Measurements from ENCODE around the gene CDCA4. TPM values are rescaled to one million over a fixed set of nuclear protein-coding genes. Genes with fewer than 3 reads are reported as not detected.

CDCA4 gene
- total and polyA plus RNA-seq, 10 of the 15 experiments (the other 5 are each of a cell fraction or from before 2014, with no cell fraction given): 10.4 to 64.0 (median 52.1) TPM

DNA sequence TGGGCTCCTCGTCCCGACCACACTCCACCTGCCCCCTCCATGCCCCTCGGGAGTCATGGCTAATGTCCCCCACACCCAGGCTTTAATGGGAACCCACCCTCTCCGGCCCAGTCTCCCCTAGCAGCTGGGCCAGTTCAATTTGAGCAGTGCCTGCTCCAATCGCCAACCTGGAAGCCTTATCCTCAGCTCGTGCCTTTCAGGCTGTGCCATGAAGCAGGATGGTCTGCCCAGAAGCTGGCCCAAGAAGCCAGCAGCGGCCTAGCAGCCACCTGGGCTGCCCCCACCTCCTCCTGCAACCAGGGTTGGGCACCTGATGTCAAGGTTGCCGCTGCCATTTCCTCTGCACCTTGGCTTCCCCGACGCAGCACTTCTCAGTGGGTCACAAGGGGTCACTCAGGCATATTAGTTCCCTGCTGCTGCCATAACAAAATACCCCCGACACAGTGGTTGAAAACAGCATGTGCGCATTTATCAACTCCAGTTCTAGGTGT, 37.6 kb downstream of the CDCA4 start:
- no peaks in the 10 kb centered on the region for H3K9me3 ChIP-seq (replicated peaks; ENCODE audit: control insufficient read depth, insufficient read depth, low read length)
- 35% methylated on average over 12 of the region's 12 CpGs for WGBS (ENCODE audit: insufficient coverage, insufficient replicate concordance, low lambda C conversion rate, missing lambda C conversion rate)
- no peaks in the 10 kb centered on the region for H3K79me2 ChIP-seq (ENCODE audit: control insufficient read depth, insufficient read depth, low read length)
- H3K4me3 ChIP-seq: no peak overlapping the region
- no peak overlapping the region for H3K27ac ChIP-seq (ENCODE audit: control insufficient read depth, insufficient read depth)
- DNase-seq (ENCODE audit: low read depth, low spot score): no peak
- ATAC-seq: no peak
- FAIRE-seq: no peak
- no peaks in the 10 kb centered on the region for H3K36me3 ChIP-seq (ENCODE audit: control insufficient read depth in 2 of 2, insufficient read depth in 2 of 2, low read length in 1 of 2)
- H3K4me1 ChIP-seq (ENCODE audit: control insufficient read depth, insufficient read depth, low read length): no peaks in the 10 kb centered on the region
- ChIA-PET SMC1A (ENCODE audit: uncharacterized antibody, unreplicated experiment) (no interaction called here), CTCF (interaction anchor here (1.1 to 1.5 kb wide), 2 partner anchors 8 to 62 kb away, joined by 7 to 9 read pairs; no protein-coding TSS in a partner anchor), RAD21 (ENCODE audit: unreplicated experiment) (interaction anchor here (3.0 kb wide), 2 partner anchors 35 to 62 kb away, joined by 13 to 15 read pairs; no protein-coding TSS in a partner anchor), POLR2A (no interaction called here)
- H3K9ac ChIP-seq (ENCODE audit: control insufficient read depth, insufficient read depth, low read length): no peak overlapping the region
- TF ChIP-seq, protein P1, sequence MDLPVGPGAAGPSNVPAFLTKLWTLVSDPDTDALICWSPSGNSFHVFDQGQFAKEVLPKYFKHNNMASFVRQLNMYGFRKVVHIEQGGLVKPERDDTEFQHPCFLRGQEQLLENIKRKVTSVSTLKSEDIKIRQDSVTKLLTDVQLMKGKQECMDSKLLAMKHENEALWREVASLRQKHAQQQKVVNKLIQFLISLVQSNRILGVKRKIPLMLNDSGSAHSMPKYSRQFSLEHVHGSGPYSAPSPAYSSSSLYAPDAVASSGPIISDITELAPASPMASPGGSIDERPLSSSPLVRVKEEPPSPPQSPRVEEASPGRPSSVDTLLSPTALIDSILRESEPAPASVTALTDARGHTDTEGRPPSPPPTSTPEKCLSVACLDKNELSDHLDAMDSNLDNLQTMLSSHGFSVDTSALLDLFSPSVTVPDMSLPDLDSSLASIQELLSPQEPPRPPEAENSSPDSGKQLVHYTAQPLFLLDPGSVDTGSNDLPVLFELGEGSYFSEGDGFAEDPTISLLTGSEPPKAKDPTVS (IDR thresholded peaks at IDR 0.05; ENCODE audit: low read depth, low read length): no peak
- TF ChIP-seq MXI1 (IDR thresholded peaks at IDR 0.05; ENCODE audit: low read depth, low read length): no peak
- no peak for TF ChIP-seq MEF2A (IDR thresholded peaks at IDR 0.05; ENCODE audit: insufficient read depth, low read depth, low read length)
- TF ChIP-seq, protein P2, sequence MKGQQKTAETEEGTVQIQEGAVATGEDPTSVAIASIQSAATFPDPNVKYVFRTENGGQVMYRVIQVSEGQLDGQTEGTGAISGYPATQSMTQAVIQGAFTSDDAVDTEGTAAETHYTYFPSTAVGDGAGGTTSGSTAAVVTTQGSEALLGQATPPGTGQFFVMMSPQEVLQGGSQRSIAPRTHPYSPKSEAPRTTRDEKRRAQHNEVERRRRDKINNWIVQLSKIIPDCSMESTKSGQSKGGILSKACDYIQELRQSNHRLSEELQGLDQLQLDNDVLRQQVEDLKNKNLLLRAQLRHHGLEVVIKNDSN (IDR thresholded peaks at IDR 0.05; ENCODE audit: borderline replicate concordance, extremely low read length, insufficient read depth, low read depth, low read length): no peak
- no peak for TF ChIP-seq SMC3 (IDR thresholded peaks at IDR 0.05; ENCODE audit: borderline replicate concordance, low read length)
- TF ChIP-seq, protein P3, sequence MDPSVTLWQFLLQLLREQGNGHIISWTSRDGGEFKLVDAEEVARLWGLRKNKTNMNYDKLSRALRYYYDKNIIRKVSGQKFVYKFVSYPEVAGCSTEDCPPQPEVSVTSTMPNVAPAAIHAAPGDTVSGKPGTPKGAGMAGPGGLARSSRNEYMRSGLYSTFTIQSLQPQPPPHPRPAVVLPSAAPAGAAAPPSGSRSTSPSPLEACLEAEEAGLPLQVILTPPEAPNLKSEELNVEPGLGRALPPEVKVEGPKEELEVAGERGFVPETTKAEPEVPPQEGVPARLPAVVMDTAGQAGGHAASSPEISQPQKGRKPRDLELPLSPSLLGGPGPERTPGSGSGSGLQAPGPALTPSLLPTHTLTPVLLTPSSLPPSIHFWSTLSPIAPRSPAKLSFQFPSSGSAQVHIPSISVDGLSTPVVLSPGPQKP (IDR thresholded peaks at IDR 0.05; ENCODE audit: low read depth, low read length): no peak
- no peaks in the 10 kb centered on the region for H4K20me1 ChIP-seq (ENCODE audit: control insufficient read depth, insufficient read depth)
- H3K27me3 ChIP-seq (replicated peaks in 1 of 2; ENCODE audit: control insufficient read depth in 2 of 2, insufficient read depth in 2 of 2, low read length in 1 of 2): peaks cover 0 to 2% of the 10 kb centered on the region in 2 experiments; a peak in 3 of 4 replicates
- intact Hi-C loops (cut with micrococcal nuclease; ENCODE audit: unreplicated experiment) (no loop called here), in situ Hi-C loops (cut with MboI) (loop anchor here (5.0 kb wide), 1 partner anchor 64 kb away; no protein-coding TSS in a partner anchor)
- BruUV-seq (replicated peaks): no TSS peak
- no peak overlapping the region for H2AFZ ChIP-seq (ENCODE audit: control insufficient read depth, low read depth, low read length)
- H3K4me2 ChIP-seq (ENCODE audit: control insufficient read depth, insufficient read depth): no peak overlapping the region

Data from GM12878 (cell line).